ENCODE measurements around the gene FAM83E. TPM values are rescaled to one million over a fixed set of nuclear protein-coding genes. Genes with fewer than 3 reads are reported as not detected.

Gene FAM83E
- total RNA-seq, 1 experiment from 2014 or later = 8.8 TPM

DNA sequence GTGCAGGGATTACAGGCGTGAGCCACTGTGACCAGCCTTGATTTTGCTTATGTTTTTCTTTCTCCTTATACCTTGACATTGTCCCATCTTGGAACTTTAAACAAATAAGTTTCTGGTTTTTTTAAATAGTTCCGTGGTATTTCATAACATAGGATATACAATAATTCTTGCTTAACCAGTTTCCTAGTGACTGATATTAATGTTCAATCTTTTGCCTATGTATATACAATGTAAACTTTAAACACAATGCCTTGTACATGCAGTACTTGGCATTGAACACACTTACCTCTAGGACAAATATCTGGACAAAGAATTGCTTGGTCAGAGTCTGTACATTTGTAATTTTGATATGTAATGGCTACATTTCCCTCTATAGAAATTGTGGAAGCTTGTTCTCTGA lies 32.7 kb downstream of the FAM83E start:
- ATAC-seq = no peak
- no peak overlapping the region for H3K4me3 Mint-ChIP-seq
- CTCF ChIA-PET = interaction anchor here (1.0 to 10.1 kb wide), 3 partner anchors 14 to 92 kb away, joined by 3 to 297 read pairs (median 122); partner anchors contain the start of gene LMTK3
- no peaks in the 10 kb centered on the region for H3K36me3 Mint-ChIP-seq
- H3K27me3 Mint-ChIP-seq (ENCODE audit: low read depth) = peaks cover 4% of the 10 kb centered on the region; the same call in 1 of the 2 replicates
- H3K9me3 Mint-ChIP-seq = no peaks in the 10 kb centered on the region
- TF ChIP-seq HMGA2 (CRISPR knock-in tag; IDR thresholded peaks at IDR 0.05) (no peak), SOX15 (CRISPR knock-in tag; IDR thresholded peaks at IDR 0.05) (no peak), GRHL2 (CRISPR knock-in tag; IDR thresholded peaks at IDR 0.05; ENCODE audit: insufficient replicate concordance, severe bottlenecking) (no peak), ELF4 (CRISPR knock-in tag; IDR thresholded peaks at IDR 0.05; ENCODE audit: low read depth) (no peak), ZNF416 (CRISPR knock-in tag; IDR thresholded peaks at IDR 0.05) (no peak)
- TF ChIP-seq, protein P1, sequence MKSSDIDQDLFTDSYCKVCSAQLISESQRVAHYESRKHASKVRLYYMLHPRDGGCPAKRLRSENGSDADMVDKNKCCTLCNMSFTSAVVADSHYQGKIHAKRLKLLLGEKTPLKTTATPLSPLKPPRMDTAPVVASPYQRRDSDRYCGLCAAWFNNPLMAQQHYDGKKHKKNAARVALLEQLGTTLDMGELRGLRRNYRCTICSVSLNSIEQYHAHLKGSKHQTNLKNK (CRISPR knock-in tag; IDR thresholded peaks at IDR 0.05) = no peak
- TF ChIP-seq, protein P2, sequence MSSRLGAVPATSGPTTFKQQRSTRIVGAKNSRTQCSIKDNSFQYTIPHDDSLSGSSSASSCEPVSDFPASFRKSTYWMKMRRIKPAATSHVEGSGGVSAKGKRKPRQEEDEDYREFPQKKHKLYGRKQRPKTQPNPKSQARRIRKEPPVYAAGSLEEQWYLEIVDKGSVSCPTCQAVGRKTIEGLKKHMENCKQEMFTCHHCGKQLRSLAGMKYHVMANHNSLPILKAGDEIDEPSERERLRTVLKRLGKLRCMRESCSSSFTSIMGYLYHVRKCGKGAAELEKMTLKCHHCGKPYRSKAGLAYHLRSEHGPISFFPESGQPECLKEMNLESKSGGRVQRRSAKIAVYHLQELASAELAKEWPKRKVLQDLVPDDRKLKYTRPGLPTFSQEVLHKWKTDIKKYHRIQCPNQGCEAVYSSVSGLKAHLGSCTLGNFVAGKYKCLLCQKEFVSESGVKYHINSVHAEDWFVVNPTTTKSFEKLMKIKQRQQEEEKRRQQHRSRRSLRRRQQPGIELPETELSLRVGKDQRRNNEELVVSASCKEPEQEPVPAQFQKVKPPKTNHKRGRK (CRISPR knock-in tag; IDR thresholded peaks at IDR 0.05; ENCODE audit: borderline replicate concordance) = no peak
- POLR2A ChIA-PET = no interaction called here
- no peak for DNase-seq (ENCODE audit: low spot score)
- H3K4me1 Mint-ChIP-seq = peaks cover 4% of the 10 kb centered on the region; the same call in 1 of the 2 replicates
- H3K27ac Mint-ChIP-seq = no peak overlapping the region

DNA sequence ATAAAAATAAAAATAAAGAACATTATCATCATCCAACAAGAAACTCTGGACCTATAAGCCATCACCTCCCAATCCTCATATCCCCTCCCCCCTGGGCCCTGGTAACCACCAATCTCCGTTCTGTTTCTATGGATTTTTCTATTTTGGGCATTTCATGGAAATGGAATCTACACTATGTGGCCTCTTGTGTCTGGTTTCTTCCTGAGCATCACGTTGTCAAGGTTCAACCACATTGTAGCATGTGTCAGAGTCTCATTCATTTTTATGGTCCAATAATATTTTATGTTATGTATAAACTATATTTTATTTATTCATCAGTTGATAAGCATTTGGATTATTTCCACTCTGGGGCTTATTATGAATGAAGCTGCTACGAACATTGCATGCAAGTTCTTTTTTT lies 36.0 kb downstream of the FAM83E start:
- ATAC-seq (no peak), DNase-seq (ENCODE audit: low spot score) (no peak)
- Mint-ChIP-seq H3K9me3 (no peaks in the 10 kb centered on the region), H3K27ac (no peak overlapping the region), H3K4me3 (no peak overlapping the region), H3K4me1 (peaks cover under 1% of the 10 kb centered on the region; the same call in 1 of the 2 replicates), H3K27me3 (ENCODE audit: low read depth) (peaks cover 2% of the 10 kb centered on the region; the same call in 1 of the 2 replicates), H3K36me3 (no peaks in the 10 kb centered on the region)
- ChIA-PET POLR2A (no interaction called here), CTCF (interaction anchor here (1.0 to 1.6 kb wide), 2 partner anchors 10 to 73 kb away, joined by 4 to 9 read pairs; no protein-coding TSS in a partner anchor)
- TF ChIP-seq, protein P3, sequence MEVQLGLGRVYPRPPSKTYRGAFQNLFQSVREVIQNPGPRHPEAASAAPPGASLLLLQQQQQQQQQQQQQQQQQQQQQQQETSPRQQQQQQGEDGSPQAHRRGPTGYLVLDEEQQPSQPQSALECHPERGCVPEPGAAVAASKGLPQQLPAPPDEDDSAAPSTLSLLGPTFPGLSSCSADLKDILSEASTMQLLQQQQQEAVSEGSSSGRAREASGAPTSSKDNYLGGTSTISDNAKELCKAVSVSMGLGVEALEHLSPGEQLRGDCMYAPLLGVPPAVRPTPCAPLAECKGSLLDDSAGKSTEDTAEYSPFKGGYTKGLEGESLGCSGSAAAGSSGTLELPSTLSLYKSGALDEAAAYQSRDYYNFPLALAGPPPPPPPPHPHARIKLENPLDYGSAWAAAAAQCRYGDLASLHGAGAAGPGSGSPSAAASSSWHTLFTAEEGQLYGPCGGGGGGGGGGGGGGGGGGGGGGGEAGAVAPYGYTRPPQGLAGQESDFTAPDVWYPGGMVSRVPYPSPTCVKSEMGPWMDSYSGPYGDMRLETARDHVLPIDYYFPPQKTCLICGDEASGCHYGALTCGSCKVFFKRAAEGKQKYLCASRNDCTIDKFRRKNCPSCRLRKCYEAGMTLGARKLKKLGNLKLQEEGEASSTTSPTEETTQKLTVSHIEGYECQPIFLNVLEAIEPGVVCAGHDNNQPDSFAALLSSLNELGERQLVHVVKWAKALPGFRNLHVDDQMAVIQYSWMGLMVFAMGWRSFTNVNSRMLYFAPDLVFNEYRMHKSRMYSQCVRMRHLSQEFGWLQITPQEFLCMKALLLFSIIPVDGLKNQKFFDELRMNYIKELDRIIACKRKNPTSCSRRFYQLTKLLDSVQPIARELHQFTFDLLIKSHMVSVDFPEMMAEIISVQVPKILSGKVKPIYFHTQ (CRISPR knock-in tag; IDR thresholded peaks at IDR 0.05) = no peak
- TF ChIP-seq NR2C2 (CRISPR knock-in tag; IDR thresholded peaks at IDR 0.05) (no peak), GRHL2 (CRISPR knock-in tag; IDR thresholded peaks at IDR 0.05; ENCODE audit: insufficient replicate concordance, severe bottlenecking) (no peak), CREM (CRISPR knock-in tag; IDR thresholded peaks at IDR 0.05) (no peak), ATF1 (CRISPR knock-in tag; IDR thresholded peaks at IDR 0.05) (no peak), FOXP1 (CRISPR knock-in tag; IDR thresholded peaks at IDR 0.05; ENCODE audit: borderline replicate concordance) (no peak), ZNF423 (CRISPR knock-in tag; IDR thresholded peaks at IDR 0.05) (no peak)
- TF ChIP-seq, protein P4, sequence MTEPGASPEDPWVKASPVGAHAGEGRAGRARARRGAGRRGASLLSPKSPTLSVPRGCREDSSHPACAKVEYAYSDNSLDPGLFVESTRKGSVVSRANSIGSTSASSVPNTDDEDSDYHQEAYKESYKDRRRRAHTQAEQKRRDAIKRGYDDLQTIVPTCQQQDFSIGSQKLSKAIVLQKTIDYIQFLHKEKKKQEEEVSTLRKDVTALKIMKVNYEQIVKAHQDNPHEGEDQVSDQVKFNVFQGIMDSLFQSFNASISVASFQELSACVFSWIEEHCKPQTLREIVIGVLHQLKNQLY (CRISPR knock-in tag; IDR thresholded peaks at IDR 0.05) = no peak
- TF ChIP-seq, protein P5, sequence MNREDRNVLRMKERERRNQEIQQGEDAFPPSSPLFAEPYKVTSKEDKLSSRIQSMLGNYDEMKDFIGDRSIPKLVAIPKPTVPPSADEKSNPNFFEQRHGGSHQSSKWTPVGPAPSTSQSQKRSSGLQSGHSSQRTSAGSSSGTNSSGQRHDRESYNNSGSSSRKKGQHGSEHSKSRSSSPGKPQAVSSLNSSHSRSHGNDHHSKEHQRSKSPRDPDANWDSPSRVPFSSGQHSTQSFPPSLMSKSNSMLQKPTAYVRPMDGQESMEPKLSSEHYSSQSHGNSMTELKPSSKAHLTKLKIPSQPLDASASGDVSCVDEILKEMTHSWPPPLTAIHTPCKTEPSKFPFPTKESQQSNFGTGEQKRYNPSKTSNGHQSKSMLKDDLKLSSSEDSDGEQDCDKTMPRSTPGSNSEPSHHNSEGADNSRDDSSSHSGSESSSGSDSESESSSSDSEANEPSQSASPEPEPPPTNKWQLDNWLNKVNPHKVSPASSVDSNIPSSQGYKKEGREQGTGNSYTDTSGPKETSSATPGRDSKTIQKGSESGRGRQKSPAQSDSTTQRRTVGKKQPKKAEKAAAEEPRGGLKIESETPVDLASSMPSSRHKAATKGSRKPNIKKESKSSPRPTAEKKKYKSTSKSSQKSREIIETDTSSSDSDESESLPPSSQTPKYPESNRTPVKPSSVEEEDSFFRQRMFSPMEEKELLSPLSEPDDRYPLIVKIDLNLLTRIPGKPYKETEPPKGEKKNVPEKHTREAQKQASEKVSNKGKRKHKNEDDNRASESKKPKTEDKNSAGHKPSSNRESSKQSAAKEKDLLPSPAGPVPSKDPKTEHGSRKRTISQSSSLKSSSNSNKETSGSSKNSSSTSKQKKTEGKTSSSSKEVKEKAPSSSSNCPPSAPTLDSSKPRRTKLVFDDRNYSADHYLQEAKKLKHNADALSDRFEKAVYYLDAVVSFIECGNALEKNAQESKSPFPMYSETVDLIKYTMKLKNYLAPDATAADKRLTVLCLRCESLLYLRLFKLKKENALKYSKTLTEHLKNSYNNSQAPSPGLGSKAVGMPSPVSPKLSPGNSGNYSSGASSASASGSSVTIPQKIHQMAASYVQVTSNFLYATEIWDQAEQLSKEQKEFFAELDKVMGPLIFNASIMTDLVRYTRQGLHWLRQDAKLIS (CRISPR knock-in tag; IDR thresholded peaks at IDR 0.05; ENCODE audit: borderline replicate concordance) = no peak
- TF ChIP-seq, protein P6, sequence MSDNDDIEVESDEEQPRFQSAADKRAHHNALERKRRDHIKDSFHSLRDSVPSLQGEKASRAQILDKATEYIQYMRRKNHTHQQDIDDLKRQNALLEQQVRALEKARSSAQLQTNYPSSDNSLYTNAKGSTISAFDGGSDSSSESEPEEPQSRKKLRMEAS (CRISPR knock-in tag; IDR thresholded peaks at IDR 0.05) = no peak
- TF ChIP-seq, protein P7, sequence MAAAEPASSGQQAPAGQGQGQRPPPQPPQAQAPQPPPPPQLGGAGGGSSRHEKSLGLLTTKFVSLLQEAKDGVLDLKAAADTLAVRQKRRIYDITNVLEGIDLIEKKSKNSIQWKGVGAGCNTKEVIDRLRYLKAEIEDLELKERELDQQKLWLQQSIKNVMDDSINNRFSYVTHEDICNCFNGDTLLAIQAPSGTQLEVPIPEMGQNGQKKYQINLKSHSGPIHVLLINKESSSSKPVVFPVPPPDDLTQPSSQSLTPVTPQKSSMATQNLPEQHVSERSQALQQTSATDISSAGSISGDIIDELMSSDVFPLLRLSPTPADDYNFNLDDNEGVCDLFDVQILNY (CRISPR knock-in tag; IDR thresholded peaks at IDR 0.05) = no peak
